Esophagus (tissue), 2 donors: ENCODE results near the gene AK4. TPM values are rescaled to one million over a fixed set of nuclear protein-coding genes. Genes with fewer than 3 reads are reported as not detected.

ENCODE experiments used
- H3K27ac ChIP-seq, 2 donors: one replicate each; pipeline ENCODE4 v1.5.1; 2013; ENCODE audit warnings: low read depth in 2 of 2, mild to moderate bottlenecking in 2 of 2, inconsistent platforms in 1 of 2, low read length in 1 of 2, moderate library complexity in 1 of 2
- H3K27me3 ChIP-seq, 2 donors: one replicate each; pipeline ENCODE4 v1.6.1; 2013; ENCODE audit warnings: low read length in 2 of 2, control low read depth in 1 of 2, mild to moderate bottlenecking in 1 of 2; ENCODE audit not compliant: insufficient read depth in 2 of 2, control insufficient read depth in 1 of 2
- H3K36me3 ChIP-seq, 2 donors: one replicate each; pipeline ENCODE4 v1.6.1; 2013; ENCODE audit warnings: low read length in 1 of 2; ENCODE audit not compliant: control insufficient read depth in 2 of 2, insufficient read depth in 2 of 2
- H3K4me1 ChIP-seq, 2 donors: one replicate each; pipeline ENCODE4 v1.6.1; 2013; ENCODE audit warnings: low read length in 1 of 2; ENCODE audit not compliant: control insufficient read depth in 2 of 2, insufficient read depth in 2 of 2
- H3K4me3 ChIP-seq, 2 donors: one replicate each; pipeline ENCODE4 v1.5.1; 2013; ENCODE audit warnings: low read length in 2 of 2, mild to moderate bottlenecking in 2 of 2, low read depth in 1 of 2, moderate library complexity in 1 of 2
- H3K9me3 ChIP-seq, 2 donors: one replicate each; pipeline ENCODE4 v1.6.1; 2013; ENCODE audit warnings: mild to moderate bottlenecking in 2 of 2, low read depth in 1 of 2, low read length in 1 of 2, moderate library complexity in 1 of 2; ENCODE audit not compliant: control insufficient read depth in 2 of 2, insufficient read depth in 1 of 2
- WGBS, 2 donors: extraction: QIAGEN DNeasy Blood & Tissue Kit; methylation state at CpG; one replicate each; pipeline ENCODE4 v1.1.7; 2013; 5-methylcytosine and 5-hydroxymethylcytosine counted together
- polyA plus RNA-seq, 2 donors: library from polyadenylated mRNA; stranded (reverse); fragments of 200-250 nt; gene quantifications; one replicate each; pipeline ENCODE4 v1.2.3, GENCODE V29; 2013
- donor health status: healthy with polysubstance abuse.
- donor health status: Bipolar disorder and iron deficiency.

The AK4 gene
- polyA plus RNA-seq, 2 donors = 10.8 to 24.0 TPM

DNA sequence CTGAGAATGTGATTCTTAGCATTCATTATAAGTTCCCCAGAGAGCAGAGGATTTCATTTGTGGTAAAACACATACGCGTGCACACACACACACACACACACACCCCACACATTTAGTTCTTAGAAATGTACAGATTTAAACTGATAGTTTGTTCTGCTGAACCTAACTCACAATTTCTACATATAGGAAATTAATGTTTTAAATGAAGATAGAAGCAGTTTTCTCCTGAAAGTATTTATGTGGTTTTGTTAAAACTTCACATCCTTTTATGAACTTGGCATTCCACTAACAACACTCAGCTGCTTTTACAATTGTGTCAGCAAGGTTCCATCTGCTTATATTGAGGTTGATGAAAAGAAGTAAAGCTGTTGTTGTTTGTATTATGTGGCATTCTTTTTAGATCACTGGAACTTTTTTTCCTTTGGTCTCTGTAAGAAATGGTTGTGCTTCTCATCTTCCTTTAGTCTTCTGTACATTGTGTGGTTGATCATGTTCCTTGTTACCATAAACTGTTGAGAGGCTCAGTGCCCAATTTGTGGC is 41.6 kb downstream of the AK4 start:
- Histone ChIP-seq H3K27me3 (no peaks in the 10 kb centered on the region), H3K4me1 (no peaks in the 10 kb centered on the region), H3K4me3 (no peak overlapping the region), H3K9me3 (no peaks in the 10 kb centered on the region), H3K36me3 (no peaks in the 10 kb centered on the region), H3K27ac (no peak overlapping the region)
- 93% methylated on average over 2 of the region's 2 CpGs for WGBS, 2 donors

DNA sequence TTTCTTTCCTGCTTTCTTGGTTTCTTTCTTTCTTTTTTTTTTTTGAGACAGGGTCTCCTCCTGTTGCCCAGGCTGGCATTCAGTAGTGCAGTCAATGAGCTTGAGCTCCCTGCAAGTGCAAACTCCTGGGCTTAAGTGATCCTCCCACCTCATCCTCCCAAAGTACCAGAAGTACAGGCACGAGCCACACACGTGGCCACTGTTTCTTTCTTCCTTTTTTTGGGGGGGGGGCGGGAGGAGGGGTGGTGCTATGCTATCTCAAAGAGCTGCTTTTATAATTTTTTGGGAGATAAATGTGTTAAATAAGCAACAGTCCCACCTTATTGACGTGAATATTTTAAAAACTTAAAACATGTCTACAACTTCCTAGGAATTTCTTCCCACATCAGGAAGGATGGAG is 42.2 kb downstream of the AK4 start:
- no peak overlapping the region for H3K4me3 ChIP-seq
- 71 to 81% methylated on average over 4 of the region's 4 CpGs for whole genome bisulfite sequencing, 2 donors
- H3K27ac ChIP-seq = no peak overlapping the region
- no peaks in the 10 kb centered on the region for H3K4me1 ChIP-seq
- no peaks in the 10 kb centered on the region for H3K27me3 ChIP-seq
- H3K36me3 ChIP-seq = no peaks in the 10 kb centered on the region
- no peaks in the 10 kb centered on the region for H3K9me3 ChIP-seq

DNA sequence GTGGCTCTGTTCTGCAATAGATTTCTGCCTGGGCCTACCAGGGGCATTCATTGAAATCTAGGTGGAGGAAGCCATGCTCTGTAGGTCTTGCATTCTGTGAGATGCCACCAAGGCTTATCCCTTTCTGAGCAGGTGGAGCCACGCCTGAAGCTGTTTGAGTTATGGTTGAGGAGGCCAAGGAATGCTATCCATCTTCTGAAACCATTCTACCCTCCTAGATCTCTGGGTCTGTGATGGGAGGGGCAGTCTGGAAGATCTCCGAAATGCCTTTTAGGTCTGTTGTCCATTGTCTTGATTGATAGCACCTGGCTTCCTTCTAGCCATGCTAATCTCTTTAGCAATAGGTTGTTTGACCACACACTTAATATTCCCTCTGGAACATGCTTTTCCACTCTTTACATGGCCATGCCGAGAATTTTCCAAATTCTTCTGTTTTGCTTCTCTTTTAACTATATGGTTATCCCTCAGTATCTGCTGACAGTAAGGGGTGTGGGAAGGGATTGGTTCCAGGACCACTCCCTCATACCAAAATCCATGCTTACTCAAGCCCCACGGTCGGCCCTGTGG is 45.2 kb downstream of the AK4 start:
- Histone ChIP-seq H3K4me1 (no peaks in the 10 kb centered on the region), H3K27ac (no peak overlapping the region), H3K4me3 (no peak overlapping the region), H3K9me3 (no peaks in the 10 kb centered on the region), H3K36me3 (no peaks in the 10 kb centered on the region), H3K27me3 (no peaks in the 10 kb centered on the region)
- WGBS, 2 donors = 92 to 93% methylated on average over 5 of the region's 5 CpGs

DNA sequence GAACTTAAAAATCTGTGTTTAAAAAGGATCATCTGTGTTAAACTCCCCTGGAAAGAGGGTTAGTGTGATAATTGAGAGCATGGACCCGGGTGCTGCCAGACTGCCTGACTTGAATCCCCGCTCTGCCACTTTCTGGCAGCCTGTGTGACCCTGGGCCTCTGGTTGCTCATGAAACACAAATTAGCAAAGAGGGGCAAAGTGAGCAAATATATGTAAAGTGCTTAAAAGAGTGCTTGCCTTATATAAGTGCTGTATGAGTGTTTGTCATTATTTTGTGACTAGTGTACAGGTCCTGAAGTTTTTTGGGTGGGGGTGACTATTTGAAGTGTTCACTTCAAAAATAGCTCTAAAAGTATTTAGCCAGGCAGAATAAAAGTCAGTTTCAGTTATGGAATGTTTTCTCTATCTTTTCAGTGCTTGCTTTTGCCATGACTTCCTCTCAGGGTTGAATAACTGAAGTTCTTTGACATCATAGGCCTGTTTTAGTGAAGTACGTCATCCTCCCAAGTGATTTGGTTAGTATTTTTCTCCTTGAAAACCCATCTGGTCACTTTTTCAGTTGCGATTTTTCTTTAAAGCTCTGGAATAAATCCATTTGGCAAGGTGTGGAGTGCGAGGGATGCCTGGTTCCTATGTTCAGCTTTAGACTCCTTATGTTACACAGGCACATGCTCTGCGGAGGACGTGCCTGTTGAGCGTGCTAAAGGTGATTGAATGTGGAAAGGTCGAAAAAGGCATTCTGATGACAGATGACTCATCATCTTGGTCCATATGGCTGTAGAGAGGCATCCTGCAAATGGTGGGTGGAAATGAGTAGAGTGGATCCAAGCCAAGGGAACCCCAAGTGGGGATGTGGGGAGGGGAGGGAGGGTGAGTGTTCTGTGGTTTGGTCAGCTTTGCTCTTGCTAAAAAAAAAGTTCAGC is 47.8 kb downstream of the AK4 start:
- H3K4me3 ChIP-seq = no peak overlapping the region
- H3K27ac ChIP-seq = no peak overlapping the region
- 87% methylated on average over 9 of the region's 9 CpGs for WGBS, 2 donors
- no peaks in the 10 kb centered on the region for H3K9me3 ChIP-seq
- no peaks in the 10 kb centered on the region for H3K36me3 ChIP-seq
- no peaks in the 10 kb centered on the region for H3K4me1 ChIP-seq
- H3K27me3 ChIP-seq = no peaks in the 10 kb centered on the region

DNA sequence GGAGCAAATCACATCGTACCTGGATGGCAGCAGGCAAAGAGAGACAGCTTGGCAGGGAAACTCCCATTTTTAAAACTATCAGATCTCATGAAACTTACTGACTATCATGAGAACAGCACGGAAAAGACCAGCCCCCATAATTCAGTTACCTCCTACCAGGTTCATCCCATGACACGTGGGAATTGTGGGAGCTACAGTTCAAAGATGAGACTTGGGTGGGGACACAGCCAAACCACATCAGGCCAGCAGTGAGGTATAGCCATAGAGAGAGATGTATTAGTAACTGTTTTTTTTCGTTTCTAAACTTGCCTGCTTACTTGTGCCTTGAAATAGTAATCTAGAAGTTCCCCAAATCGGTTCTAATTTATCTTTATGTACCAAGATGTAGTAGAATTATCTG is 48.9 kb downstream of the AK4 start:
- H3K9me3 ChIP-seq = no peaks in the 10 kb centered on the region
- no peaks in the 10 kb centered on the region for H3K4me1 ChIP-seq
- 82 to 83% methylated on average over 5 of the region's 5 CpGs for WGBS, 2 donors
- no peaks in the 10 kb centered on the region for H3K36me3 ChIP-seq
- no peak overlapping the region for H3K27ac ChIP-seq
- no peak overlapping the region for H3K4me3 ChIP-seq
- no peaks in the 10 kb centered on the region for H3K27me3 ChIP-seq

DNA sequence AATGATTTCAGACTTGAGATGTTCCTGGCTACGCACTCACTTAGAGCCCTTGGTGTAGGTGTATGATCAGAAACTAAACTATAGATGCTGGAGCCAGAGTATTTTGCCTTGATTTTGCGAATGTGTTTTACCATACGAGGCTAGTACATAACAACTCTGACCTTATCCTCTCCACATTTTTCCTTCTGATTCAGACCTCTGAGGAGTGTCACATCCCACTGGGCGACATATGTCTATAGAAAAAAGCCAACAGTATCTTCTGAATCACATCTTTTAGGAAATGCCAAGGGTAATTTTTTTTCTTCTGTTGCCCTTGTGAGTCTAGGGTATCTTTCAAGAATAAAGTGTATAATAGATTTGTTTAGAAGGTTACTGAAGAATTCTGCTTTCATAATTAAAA is 49.6 kb downstream of the AK4 start:
- H3K4me3 ChIP-seq = no peak overlapping the region
- no peaks in the 10 kb centered on the region for H3K4me1 ChIP-seq
- WGBS, 2 donors = 86 to 88% methylated on average over 4 of the region's 4 CpGs
- no peaks in the 10 kb centered on the region for H3K9me3 ChIP-seq
- no peaks in the 10 kb centered on the region for H3K36me3 ChIP-seq
- H3K27me3 ChIP-seq = no peaks in the 10 kb centered on the region
- H3K27ac ChIP-seq = no peak overlapping the region

DNA sequence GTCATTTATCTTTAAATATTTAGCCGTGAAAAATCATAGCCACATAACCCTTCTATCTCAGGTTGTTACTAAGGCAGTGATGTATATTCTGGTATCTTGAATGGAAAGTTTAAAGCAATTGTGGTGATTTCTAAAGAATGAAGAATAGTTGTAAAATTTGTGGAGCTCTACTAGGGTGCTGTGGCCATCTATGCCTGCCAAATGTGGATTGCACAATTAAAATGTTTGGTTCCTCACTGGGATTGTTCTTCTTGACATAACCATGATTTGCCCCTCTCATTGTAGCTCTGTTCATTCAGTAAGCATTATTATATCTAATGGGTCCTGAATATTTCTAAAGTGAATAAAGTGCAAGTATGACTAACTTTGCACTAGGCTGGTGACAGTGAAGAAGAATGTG is 50.1 kb downstream of the AK4 start:
- Histone ChIP-seq H3K4me3 (no peak overlapping the region), H3K27ac (no peak overlapping the region), H3K4me1 (no peaks in the 10 kb centered on the region), H3K27me3 (no peaks in the 10 kb centered on the region), H3K9me3 (no peaks in the 10 kb centered on the region), H3K36me3 (no peaks in the 10 kb centered on the region)
- WGBS, 2 donors = 32 to 35% methylated on average over 1 of the region's 1 CpG

DNA sequence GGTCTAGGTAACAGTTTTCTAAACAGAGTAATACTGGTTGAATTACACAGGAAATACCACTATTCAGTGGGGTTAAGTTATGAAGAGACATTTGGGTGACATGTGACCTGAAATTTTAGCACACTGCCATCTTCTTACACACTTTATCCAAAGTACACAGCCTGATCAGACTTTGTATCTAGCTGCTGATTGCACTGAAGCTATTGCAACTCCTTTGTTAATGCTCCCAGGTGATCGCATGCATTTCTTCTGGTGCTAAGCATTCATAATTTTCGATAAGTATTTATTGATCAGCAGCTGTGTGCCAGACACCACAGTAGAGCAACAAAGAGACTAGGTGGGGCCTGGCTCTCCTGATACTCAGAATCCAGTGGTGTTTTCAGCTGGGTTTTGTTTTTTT is 52.4 kb downstream of the AK4 start:
- no peak overlapping the region for H3K4me3 ChIP-seq
- H3K4me1 ChIP-seq = no peaks in the 10 kb centered on the region
- no peaks in the 10 kb centered on the region for H3K27me3 ChIP-seq
- WGBS, 2 donors = 86 to 96% methylated on average over 2 of the region's 2 CpGs
- no peaks in the 10 kb centered on the region for H3K9me3 ChIP-seq
- no peak overlapping the region for H3K27ac ChIP-seq
- H3K36me3 ChIP-seq = no peaks in the 10 kb centered on the region

DNA sequence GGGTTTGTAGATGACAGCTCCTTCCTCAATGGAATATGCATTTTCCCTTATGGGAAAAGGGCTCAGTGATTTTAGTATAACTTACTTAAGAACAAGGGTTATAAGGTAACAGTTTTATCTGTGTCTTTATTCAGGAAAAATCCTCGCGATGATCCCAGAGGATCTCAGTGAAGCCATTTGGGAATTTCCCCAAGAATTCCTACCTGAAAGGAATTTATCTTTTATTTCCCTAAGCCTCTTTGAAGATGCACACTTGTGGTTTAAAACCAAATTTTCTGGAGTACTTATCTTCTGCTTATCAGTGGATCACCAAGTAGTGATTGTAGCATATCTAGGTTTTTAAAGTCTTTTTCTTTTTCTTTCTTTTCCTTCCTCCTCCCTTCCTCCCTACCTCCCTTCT is 58.8 kb downstream of the AK4 start:
- H3K4me1 ChIP-seq = no peaks in the 10 kb centered on the region
- H3K4me3 ChIP-seq = no peak overlapping the region
- WGBS, 2 donors = 90 to 97% methylated on average over 2 of the region's 2 CpGs
- no peaks in the 10 kb centered on the region for H3K9me3 ChIP-seq
- no peaks in the 10 kb centered on the region for H3K27me3 ChIP-seq
- no peaks in the 10 kb centered on the region for H3K36me3 ChIP-seq
- no peak overlapping the region for H3K27ac ChIP-seq
